HG02938 (cell line): Measurements from ENCODE around the gene PUS1.

Experiments
- ATAC-seq: cut with Tn5 transposase; IDR thresholded peaks from one replicate; pipeline ENCODE4 v1.9.1; 2021; ENCODE audit warnings: mild to moderate bottlenecking, moderate library complexity; ENCODE audit not compliant: unreplicated experiment

Gene PUS1

GRCh38 chr12:131990066-131990979 lies 61.2 kb downstream of the PUS1 start:
- no peak for ATAC-seq

DNA sequence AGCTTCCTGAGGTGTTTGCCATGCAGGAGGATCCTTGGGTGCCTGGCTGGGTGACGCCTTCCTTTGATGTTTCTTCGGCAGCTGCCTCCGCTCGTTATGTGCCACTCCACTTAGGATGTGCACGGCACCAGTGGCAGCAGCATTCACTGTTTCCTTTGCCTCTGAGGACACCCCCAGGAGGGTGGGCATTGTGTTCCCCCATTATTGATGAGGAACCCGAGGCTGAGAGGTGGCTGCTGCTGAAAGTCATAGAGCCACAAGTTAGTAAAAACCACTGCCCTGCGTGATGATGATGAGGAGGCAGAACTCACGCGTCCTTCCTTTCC lies 61.9 kb downstream of the PUS1 start:
- no peak for ATAC-seq

- ATAC-seq = no peak
Observed at GRCh38 chr12:131991816-131992430, 62.8 kb downstream of the PUS1 start.

DNA sequence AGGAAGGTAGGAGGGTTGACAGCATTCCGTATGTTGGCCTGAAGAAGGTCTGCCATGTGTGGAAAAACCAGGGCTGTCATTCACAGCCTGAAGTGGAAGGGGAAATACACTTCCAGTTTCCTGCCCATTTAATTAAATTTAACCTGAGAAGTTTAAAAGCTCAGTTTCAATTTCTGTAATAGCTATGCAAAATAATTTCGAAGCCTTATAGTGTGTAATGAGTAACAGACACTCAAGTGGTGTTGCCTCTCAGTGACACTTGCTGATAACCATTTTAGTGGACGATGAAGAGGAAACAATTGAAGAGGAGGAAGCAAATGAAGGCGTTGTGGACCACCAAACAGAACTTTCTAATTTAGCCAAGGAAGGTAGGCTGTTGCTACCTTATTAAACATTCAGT lies 65.5 kb downstream of the PUS1 start:
- peak; percentile 87 for ATAC-seq
